ENCODE results near the gene MT1M. TPM values are rescaled to one million over a fixed set of nuclear protein-coding genes. Genes with fewer than 3 reads are reported as not detected.

Gene MT1M
- total RNA-seq, 1 donor from 2014 or later: not detected

- DNase-seq (no peak), ATAC-seq (ENCODE audit: low read depth) (no peak)
- peaks cover 15% of the 10 kb centered on the region for H3K4me1 Mint-ChIP-seq
- no peak overlapping the region for H3K4me3 Mint-ChIP-seq
- ChIA-PET CTCF (interaction anchor here (0.6 to 0.9 kb wide), 2 partner anchors 20 to 77 kb away, joined by 3 read pairs; no protein-coding TSS in a partner anchor), POLR2A (no interaction called here)
- H3K27ac Mint-ChIP-seq: no peak overlapping the region
- peaks cover 37% of the 10 kb centered on the region for H3K27me3 Mint-ChIP-seq
- TF ChIP-seq CTCF (IDR thresholded peaks at IDR 0.05): no peak
- no peaks in the 10 kb centered on the region for H3K36me3 Mint-ChIP-seq (ENCODE audit: low read depth)
- intact Hi-C loops (cut with micrococcal nuclease): no loop called here
- no peaks in the 10 kb centered on the region for H3K9me3 Mint-ChIP-seq
These were observed 8.8 kb upstream of the MT1M start for GRCh38 chr16:56623637-56624036.

- no peaks in the 10 kb centered on the region for H3K9me3 Mint-ChIP-seq
- CTCF ChIA-PET: no interaction called here
- TF ChIP-seq CTCF (IDR thresholded peaks at IDR 0.05): no peak
- ATAC-seq (ENCODE audit: low read depth) (peak; percentile 38), DNase-seq (no peak)
- H3K4me3 Mint-ChIP-seq: peak within 1 kb of the TSS; percentile 81
- no peaks in the 10 kb centered on the region for H3K36me3 Mint-ChIP-seq (ENCODE audit: low read depth)
- H3K27me3 Mint-ChIP-seq: peaks cover 31% of the 10 kb centered on the region
- POLR2A ChIA-PET: interaction anchor here (1.0 to 1.7 kb wide), 2 partner anchors 17 to 18 kb away, joined by 3 to 7 read pairs; partner anchors contain the start of gene MT2A
- intact Hi-C loops (cut with micrococcal nuclease): loop anchor here (1.0 kb wide), 1 partner anchor 17 kb away; the partner anchor contains the start of gene MT2A
- peaks cover 29% of the 10 kb centered on the region for H3K4me1 Mint-ChIP-seq
- no peak within 1 kb of the TSS for H3K27ac Mint-ChIP-seq
These were observed 7.1 kb upstream of the MT1M start, which contains the start of gene MT1E for GRCh38 chr16:56625140-56625942. TSS of gene MT1E (plus strand) at chr16:56625781. CDS start at chr16:56625852, 71 bp downstream.

- Mint-ChIP-seq H3K9me3 (no peaks in the 10 kb centered on the region), H3K27me3 (peaks cover 30% of the 10 kb centered on the region), H3K4me1 (peaks cover 35% of the 10 kb centered on the region), H3K27ac (no peak overlapping the region), H3K4me3 (peak overlapping the region; percentile 70), H3K36me3 (ENCODE audit: low read depth) (no peaks in the 10 kb centered on the region)
- ATAC-seq (ENCODE audit: low read depth) (no peak), DNase-seq (no peak)
- intact Hi-C loops (cut with micrococcal nuclease): loop anchor here (1.0 kb wide), 1 partner anchor 18 kb away; the partner anchor contains the start of gene MT2A
- ChIA-PET POLR2A (interaction anchor here (1.0 kb wide), 1 partner anchor 17 kb away, joined by 3 read pairs; no protein-coding TSS in a partner anchor), CTCF (interaction anchor here (1.1 kb wide), 1 partner anchor 18 kb away, joined by 3 read pairs; no protein-coding TSS in a partner anchor)
- TF ChIP-seq CTCF (IDR thresholded peaks at IDR 0.05): no peak
These were observed 6.4 kb upstream of the MT1M start for GRCh38 chr16:56625943-56626654.

- TF ChIP-seq CTCF (IDR thresholded peaks at IDR 0.05): no peak
- intact Hi-C loops (cut with micrococcal nuclease): no loop called here
- Mint-ChIP-seq H3K4me1 (peaks cover 38% of the 10 kb centered on the region), H3K36me3 (ENCODE audit: low read depth) (no peaks in the 10 kb centered on the region), H3K27ac (no peak overlapping the region), H3K4me3 (no peak overlapping the region), H3K27me3 (peaks cover 31% of the 10 kb centered on the region), H3K9me3 (no peaks in the 10 kb centered on the region)
- no peak for ATAC-seq (ENCODE audit: low read depth)
- POLR2A ChIA-PET: no interaction called here
- CTCF ChIA-PET: interaction anchor here (1.1 kb wide), 1 partner anchor 17 kb away, joined by 3 read pairs; no protein-coding TSS in a partner anchor
- DNase-seq: no peak
These were observed 5.8 kb upstream of the MT1M start for GRCh38 chr16:56626685-56627084.

All from activated B cell treated with CpG ODN at 0.5 μM for 24 hours (primary cell).